T-helper 2 cell (primary cell): ENCODE results near the gene STK38L.
"Not testable (repeated sequence)": the region's sequence is repeated elsewhere in the genome, so short reads cannot be mapped to it uniquely, and the experiment has no call there.

ENCODE experiments used
- DNase-seq, 5 experiments: peaks; one replicate each; pipeline versions ENCODE4 v3.0.0 to v3.0.0-alpha.2; 2012 to 2022

The STK38L gene

DNA sequence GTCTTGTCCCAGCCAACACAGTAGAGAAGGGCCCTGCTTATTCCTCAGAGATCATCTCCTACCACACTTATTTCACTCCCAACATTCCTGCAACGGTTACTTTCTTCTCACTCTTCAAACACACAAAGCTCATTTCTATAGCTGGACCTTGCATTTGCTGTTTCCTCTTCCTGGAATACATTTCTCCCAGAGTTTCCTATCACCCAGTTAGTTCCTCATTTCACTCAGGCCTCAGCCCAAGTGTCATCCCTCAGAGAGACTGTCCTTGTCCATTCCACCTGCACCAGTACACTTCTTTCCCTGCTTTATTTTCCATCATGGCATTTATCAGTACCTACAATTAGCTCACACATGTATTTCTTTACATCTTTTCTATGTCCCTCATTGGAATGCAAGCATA, 14.7 kb upstream of the STK38L start:
- no peak for DNase-seq

DNA sequence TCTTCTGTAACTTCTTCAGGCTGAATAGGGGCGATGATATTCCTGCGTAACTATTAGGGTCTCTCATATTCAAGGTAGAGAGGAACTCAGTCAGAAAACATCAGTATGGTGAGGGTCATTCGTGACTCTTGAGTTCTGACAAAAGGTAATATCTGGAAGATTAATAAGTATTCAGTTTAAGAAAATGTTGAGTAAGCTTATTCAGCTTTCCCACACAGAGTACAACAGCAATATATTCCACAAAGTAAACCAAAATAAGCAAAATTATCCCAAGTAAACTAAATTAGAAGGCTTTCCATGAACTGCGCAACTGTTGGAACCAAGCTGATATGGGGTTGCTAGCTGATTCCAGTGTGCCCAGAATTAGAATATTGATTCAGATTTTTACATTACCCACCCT, 12.7 kb upstream of the STK38L start:
- DNase-seq = not testable (repeated sequence)

DNA sequence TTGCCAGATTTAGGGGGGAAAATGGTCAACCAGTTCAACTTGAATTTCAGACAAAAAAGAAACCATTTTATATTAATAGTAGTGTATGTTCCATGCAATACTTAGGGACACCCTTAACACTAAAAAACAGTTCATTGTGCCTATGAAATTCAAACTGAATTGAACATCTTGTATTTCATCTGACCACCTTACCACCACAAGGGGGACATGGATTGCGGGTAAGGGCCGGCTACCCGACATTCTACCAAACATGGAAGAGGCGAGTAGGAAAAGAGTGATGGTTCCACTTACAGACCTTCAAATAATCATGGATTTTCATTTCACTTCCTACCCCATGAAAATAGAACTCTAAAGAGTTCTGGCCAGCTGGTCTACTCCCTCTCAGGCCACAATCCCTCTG, 10.3 kb upstream of the STK38L start:
- DNase-seq = no peak

GRCh38 chr12:27236498-27236897, 7.6 kb upstream of the STK38L start:
- peak in 1 of 5 experiments; percentile 47 for DNase-seq

DNA sequence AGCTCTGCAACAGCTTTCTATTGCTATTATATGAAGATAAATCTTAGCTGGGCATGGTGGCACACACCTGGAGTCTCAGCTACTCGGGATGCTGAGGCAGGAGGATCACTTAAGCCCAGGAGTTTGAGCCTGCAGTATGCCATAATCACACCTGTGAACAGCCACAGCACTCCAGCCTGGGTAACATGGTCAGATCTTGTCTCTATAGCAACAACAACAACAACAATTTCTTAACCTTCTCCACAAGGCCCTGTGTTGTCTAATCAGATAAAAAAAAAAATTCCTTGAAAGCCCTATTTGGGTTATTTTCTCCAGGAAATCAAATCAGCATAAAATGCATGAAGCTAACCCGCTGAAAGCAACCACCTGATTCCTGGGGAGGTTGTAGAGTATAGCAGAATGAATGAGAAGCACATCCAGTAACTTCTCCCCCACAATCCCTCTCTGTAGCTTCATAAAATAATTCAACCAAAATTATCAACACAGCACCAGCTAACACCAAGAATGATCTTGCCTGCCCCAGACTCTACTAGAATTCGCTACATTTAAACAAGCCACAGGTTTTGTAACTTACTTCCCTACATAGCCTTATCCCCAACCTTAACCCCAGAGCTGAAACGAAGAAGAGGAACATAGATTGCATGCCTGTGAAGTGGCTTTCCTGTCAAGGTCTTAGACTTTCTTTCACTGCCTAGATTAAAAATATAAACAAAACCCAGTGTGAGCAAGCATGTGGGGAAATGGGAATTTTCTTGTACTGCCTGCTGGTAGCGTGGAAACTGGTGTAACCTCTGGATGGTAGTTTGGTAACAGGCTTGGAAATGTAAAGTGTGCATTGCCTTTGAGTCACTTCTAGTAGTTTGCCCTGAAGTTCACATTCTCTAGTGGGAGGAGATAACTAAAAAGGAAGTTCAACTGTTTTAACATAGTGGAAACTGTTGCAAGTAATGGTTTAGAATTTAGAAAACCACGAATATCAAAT, 6.0 kb upstream of the STK38L start:
- no peak for DNase-seq

DNA sequence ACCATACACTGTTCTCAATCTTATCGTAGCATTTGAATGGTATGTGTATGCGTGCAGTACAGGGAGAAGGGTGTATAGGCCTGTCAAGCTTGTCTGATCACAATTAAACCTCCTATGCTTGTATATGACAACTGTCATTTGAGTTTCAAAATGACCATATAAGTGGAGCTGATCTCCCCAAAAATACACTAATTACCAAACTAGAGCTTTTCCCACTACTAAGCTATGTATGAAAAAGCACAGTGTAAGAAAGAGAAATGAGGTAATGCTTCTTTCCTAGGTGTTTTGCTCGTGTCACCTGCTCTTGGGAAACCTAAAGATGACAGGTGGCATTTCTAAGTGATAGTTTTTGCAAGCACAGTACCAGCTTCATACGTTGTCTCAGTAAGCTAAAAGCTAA, 1.1 kb upstream of the STK38L start:
- no peak for DNase-seq

GRCh38 chr12:27244689-27245488, 803 bp downstream of the STK38L start:
- peak in 1 of 5 experiments; percentile 7 for DNase-seq

- no peak for DNase-seq
Measured at GRCh38 chr12:27246141-27246540, 2.1 kb downstream of the STK38L start.

GRCh38 chr12:27246774-27247173, 2.7 kb downstream of the STK38L start:
- DNase-seq = no peak

DNA sequence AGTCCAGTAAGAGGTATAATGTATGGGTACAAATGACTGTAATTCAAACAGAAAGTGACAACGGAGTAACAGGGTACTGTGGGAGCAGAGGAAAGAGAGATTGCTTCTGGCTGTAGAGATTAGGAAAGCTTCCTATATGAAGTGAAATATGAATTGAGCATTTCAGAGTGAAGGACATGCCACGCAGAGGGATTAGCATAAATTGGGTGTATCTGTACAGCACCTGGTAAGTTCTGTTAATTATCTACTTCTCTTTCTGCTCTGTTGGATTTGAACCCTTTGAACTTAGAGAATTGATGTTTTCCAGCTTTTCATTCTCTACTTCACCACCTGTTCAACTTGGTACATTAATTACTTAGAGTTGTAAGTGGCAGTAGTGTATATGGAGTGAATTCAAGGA, 8.8 kb downstream of the STK38L start:
- no peak for DNase-seq

- no peak for DNase-seq
Measured at GRCh38 chr12:27253347-27253746, 9.3 kb downstream of the STK38L start.

DNA sequence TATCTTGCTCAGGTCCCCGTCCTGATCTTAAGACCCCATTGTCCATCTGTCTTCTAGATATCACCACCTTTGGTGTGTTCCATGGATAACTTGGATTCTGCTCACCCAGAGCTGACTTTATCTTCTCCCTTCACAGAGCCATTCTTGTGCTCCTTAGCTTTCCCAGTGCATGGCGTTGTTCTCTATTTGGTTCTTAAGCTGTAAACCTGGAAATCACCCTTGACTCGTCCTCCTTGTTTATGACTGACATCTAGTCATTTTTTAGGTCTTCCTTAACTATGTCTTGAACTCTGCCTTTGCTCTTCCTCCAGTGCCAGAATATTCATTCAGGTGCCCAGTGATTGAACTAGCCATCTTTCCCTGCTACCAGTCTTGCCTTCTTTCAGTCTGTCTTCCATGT, 11.7 kb downstream of the STK38L start:
- DNase-seq = no peak

DNA sequence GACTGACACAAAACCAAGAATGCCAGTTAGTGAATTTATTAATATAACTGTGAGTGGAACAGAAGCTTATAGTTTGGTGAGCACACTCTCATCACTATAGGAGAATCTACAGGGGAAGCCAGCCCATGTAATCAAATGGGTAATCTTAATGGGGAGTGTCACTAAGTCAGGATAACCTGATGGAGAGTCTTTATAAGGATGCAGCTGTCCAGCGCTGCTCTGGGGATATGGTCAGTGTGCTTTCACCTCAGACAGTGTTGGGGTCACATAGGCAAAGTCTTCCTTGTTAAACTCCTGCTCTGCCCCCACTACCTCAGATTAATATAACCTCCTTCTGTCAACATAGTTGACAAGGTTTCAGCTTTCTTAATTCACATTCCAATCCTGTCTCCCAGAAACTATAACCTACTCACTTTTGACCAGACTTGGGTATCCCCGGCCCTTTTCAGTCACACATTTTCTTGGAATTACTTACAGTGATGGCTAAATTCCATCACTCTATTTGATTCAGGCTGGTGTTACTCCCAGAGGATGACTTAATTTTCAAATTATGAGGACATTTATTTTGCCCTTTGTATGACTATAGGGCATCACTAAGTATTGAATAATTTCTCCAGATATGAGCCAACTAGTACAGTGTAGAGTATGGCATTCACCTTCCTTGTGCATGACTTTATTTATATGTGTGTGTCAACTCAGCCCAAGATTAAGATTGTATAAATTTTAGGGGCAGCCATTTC, 13.2 kb downstream of the STK38L start:
- DNase-seq = no peak

DNA sequence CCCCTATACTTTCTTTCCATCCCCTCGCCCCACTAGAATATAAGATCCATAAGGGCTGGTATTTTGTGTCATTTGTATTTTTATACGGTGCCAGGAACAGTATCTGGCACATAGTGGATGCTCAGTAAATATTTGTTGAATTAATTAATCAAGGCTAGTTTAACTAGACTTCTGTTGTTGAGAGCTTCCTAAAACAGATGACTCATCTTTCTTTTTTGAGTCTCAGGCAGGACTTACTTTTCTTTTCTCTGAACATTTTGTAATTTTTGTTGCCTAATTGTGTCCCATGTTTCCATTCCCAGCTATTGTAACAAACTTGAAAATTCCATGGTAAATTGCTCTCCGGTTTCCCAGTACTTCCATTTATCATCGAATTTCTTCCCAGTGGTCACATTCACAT, 16.7 kb downstream of the STK38L start:
- DNase-seq = no peak

GRCh38 chr12:27261866-27262265, 17.8 kb downstream of the STK38L start:
- no peak for DNase-seq

GRCh38 chr12:27270148-27270547, 26.1 kb downstream of the STK38L start:
- DNase-seq = no peak

- DNase-seq = no peak
Measured at GRCh38 chr12:27271206-27271605, 27.1 kb downstream of the STK38L start.

DNA sequence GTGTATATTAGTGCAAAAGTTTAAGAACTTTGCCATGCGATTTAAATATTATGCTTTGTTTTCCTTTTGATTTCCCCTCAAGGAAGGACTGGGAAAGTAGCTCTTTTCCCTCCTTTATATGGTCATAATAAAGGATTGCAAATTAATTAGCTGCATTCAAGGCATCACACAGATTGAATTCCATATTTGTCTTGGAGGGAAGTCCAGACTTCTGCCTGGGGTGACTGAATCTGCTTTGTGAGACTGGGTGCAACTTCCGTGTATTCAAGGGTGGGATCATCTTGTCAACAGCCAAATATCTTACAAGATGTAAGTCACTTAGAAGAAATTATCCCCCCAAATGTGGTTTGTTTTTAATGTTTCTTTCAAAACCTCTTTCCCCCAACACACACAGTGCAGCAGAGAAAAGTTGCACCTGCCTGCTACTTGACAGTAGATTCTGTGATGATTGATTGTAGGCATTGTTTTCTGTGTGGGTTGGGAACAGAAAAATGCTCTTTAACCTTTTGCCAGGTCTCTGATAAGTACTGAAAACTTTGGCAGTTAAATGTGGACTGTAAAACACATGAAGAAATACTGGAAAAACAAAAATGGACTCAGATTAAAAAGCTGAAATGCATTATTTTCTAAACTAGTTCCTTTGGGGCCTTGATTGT, 28.4 kb downstream of the STK38L start:
- DNase-seq = no peak

DNA sequence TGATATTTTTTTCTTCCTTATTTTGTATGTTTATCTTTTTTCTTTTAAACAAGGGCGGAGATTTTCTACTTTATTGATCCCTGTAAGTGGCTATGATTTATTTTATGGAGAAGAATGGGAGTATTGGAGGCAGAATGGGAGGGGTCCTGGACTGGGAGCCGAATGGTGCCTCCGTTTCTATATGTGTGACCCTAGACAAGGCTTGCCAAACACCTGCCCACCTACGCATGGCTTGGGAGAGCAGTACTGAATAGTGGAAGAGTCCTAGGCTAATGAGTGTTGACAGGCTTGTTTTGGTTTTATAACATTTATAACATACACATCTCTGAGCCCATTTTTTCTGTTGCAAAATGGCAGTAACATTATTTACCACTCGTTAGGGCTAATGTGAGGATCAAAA, 29.0 kb downstream of the STK38L start:
- no peak for DNase-seq

GRCh38 chr12:27274706-27275105, 30.6 kb downstream of the STK38L start:
- DNase-seq = no peak

DNA sequence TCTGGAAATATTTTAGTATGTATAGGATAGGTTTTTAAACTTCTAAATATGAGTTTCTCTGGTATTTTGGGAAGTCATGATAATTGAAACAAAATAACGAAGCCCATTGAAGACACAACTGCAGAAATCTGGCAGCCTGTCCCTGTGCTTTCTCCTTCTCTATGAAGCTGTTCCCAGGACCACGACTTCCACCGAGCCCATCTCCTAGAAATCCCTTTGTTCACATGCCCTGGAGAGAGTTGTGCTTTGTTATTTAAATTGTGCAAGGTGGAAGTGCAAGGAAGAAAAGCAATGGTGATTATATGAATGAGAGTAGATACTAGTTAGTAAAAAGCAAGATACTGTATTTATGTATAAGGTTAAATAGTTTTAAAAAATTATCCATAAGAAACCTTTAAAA, 32.2 kb downstream of the STK38L start:
- DNase-seq = no peak

DNA sequence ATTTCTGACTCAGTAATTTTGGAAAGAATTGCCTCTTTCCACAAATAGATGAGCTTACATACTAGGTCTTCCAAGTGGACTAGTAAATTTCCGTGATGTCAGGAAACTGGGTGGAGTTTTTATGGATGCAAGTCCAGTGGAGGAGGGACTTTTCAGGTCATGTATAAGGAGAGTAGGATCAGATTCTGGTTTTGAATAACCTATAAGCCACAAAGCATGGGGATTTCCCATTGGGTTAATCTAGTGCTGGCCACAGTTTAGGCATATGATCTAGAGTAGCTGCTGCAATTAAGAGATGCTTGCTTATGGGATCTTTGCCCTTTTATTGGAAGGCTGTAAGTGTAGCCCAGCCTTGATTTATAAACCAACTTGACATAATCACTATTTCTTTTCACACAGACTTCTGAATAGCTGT, 33.8 kb downstream of the STK38L start:
- DNase-seq = peak in 1 of 5 experiments; percentile 58
